ENCODE measurements around the gene ARRB1.

Gene ARRB1

GRCh38 chr11:75260396-75261170 lies 90.9 kb downstream of the ARRB1 start:
- DNase-seq (ENCODE audit: low read depth in 2 of 2): no peak

GRCh38 chr11:75254326-75254725 lies 97.1 kb downstream of the ARRB1 start:
- no peak for DNase-seq (ENCODE audit: low read depth in 2 of 2)

- DNase-seq (ENCODE audit: low read depth in 2 of 2): no peak
Observed at GRCh38 chr11:75249704-75250103, 101.8 kb downstream of the ARRB1 start.

GRCh38 chr11:75248924-75249256 lies 102.6 kb downstream of the ARRB1 start:
- DNase-seq (ENCODE audit: low read depth in 2 of 2): no peak

GRCh38 chr11:75246671-75247350 lies 104.7 kb downstream of the ARRB1 start:
- DNase-seq (ENCODE audit: low read depth in 2 of 2): no peak

- no peak for DNase-seq (ENCODE audit: low read depth in 2 of 2)
Observed at GRCh38 chr11:75246006-75246670, 105.3 kb downstream of the ARRB1 start.

- no peak for DNase-seq (ENCODE audit: low read depth in 2 of 2)
Observed at GRCh38 chr11:75245356-75246005, 106.0 kb downstream of the ARRB1 start.

- no peak for DNase-seq (ENCODE audit: low read depth in 2 of 2)
Observed at GRCh38 chr11:75244052-75244814, 107.2 kb downstream of the ARRB1 start.

GRCh38 chr11:75242722-75243600 lies 108.5 kb downstream of the ARRB1 start:
- no peak for DNase-seq (ENCODE audit: low read depth in 2 of 2)

- no peak for DNase-seq (ENCODE audit: low read depth in 2 of 2)
Observed at GRCh38 chr11:75241906-75242644, 109.4 kb downstream of the ARRB1 start.

GRCh38 chr11:75241036-75241905 lies 110.2 kb downstream of the ARRB1 start:
- peak; percentile 81 to 82 for DNase-seq (ENCODE audit: low read depth in 2 of 2)

- DNase-seq (ENCODE audit: low read depth in 2 of 2): no peak
Observed at GRCh38 chr11:75240311-75241035, 111.0 kb downstream of the ARRB1 start, which contains the start of gene TPBGL. TSS of gene TPBGL (plus strand) at chr11:75240774. CDS start at chr11:75241050, 276 bp downstream.

GRCh38 chr11:75239531-75240290 lies 111.8 kb downstream of the ARRB1 start:
- DNase-seq (ENCODE audit: low read depth in 2 of 2): no peak

GRCh38 chr11:75238595-75239440 lies 112.6 kb downstream of the ARRB1 start:
- no peak for DNase-seq (ENCODE audit: low read depth in 2 of 2)

- DNase-seq (ENCODE audit: low read depth in 2 of 2): no peak
Observed at GRCh38 chr11:75237050-75237449, 114.4 kb downstream of the ARRB1 start.

- no peak for DNase-seq (ENCODE audit: low read depth in 2 of 2)
Observed at GRCh38 chr11:75236062-75236461, 115.4 kb downstream of the ARRB1 start.
